ENCODE data around the gene COL15A1. TPM values are rescaled to one million over a fixed set of nuclear protein-coding genes. Genes with fewer than 3 reads are reported as not detected.

Gene COL15A1
- total and polyA plus RNA-seq, 2 of the 8 experiments (the other 6 are each of a cell fraction or from before 2014, with no cell fraction given) = 0.12 to 0.15 TPM

DNA sequence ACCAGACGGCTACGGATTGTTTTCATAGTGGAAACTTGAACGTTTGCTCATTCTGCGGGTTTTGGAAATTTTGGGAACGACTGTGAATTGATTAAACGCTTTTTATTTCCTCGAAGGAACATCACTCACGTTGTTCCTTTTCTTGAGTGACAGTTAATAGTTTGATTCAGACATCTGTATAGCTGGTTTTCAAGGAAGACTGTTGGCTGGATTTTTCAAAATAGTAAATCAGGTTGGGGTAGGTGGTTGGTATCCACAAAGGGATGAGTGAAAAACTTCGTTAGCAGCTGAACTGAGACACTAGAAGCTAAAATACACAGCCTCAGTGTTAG lies 162.3 kb downstream of the COL15A1 start:
- Histone ChIP-seq H2BK5ac (ENCODE audit: low read depth, low read length) (no peak overlapping the region), H3K4me2 (ENCODE audit: insufficient read depth in 1 of 2, low read depth in 2 of 2, low read length in 2 of 2) (peak overlapping the region; percentile 51 to 68), H3K27me3 (replicated peaks in 1 of 4; ENCODE audit: control insufficient read depth in 3 of 4, extremely low read depth in 1 of 4, insufficient read depth in 3 of 4, low read length in 3 of 4) (no peaks in the 10 kb centered on the region; a peak in 1 of 7 replicates), H2BK12ac (ENCODE audit: low read depth, low read length) (no peak overlapping the region), H3K4ac (replicated peaks; ENCODE audit: insufficient read length, low read depth, low read length) (no peak overlapping the region), H3K36me3 (ENCODE audit: control insufficient read depth in 2 of 4, insufficient read depth in 4 of 4, low read length in 3 of 4) (no peaks in the 10 kb centered on the region; a peak in 1 of 8 replicates), H4K91ac (replicated peaks; ENCODE audit: insufficient read length, low read length) (no peak overlapping the region), H2BK15ac (ENCODE audit: low read length) (no peak overlapping the region), H2AK5ac (ENCODE audit: low read depth, low read length) (no peak overlapping the region), H3K79me1 (ENCODE audit: low read depth, low read length) (peaks cover 2% of the 10 kb centered on the region; the same call in 1 of the 2 replicates), H3K4me3 (ENCODE audit: extremely low read depth in 1 of 4, insufficient read depth in 2 of 4, low read depth in 3 of 4, low read length in 4 of 4) (peak overlapping the region; percentile 46 to 92 (median 82)), H2BK120ac (replicated peaks; ENCODE audit: low read depth, low read length) (no peak overlapping the region), H4K20me1 (replicated peaks in 1 of 2; ENCODE audit: control insufficient read depth in 1 of 2, insufficient read depth in 2 of 2, low read length in 2 of 2) (peaks cover 4 to 12% of the 10 kb centered on the region in 2 experiments), H4K5ac (ENCODE audit: insufficient read length, low read depth, low read length) (no peak overlapping the region), H3K27ac (ENCODE audit: low read depth, low read length) (peak overlapping the region; percentile 51; the same call in 1 of the 2 replicates), H3K9me3 (ENCODE audit: insufficient read depth in 2 of 2, low read depth in 1 of 2, low read length in 1 of 2) (no peaks in the 10 kb centered on the region), H3K56ac (replicated peaks; ENCODE audit: insufficient read length, low read depth, low read length) (no peak overlapping the region), H2BK20ac (ENCODE audit: low read length) (no peak overlapping the region), H2AFZ (ENCODE audit: low read length) (no peak overlapping the region), H3K23ac (ENCODE audit: insufficient read length) (no peak overlapping the region), H3K23me2 (ENCODE audit: low read depth, low read length) (peaks cover 7% of the 10 kb centered on the region), H3K79me2 (ENCODE audit: control insufficient read depth in 1 of 2, insufficient read depth in 2 of 2, low read length in 2 of 2) (peaks cover 6 to 53% of the 10 kb centered on the region in 2 experiments), H3K14ac (ENCODE audit: insufficient read length) (no peak overlapping the region), H4K8ac (ENCODE audit: extremely low read depth, insufficient read depth, low read length) (no peak overlapping the region), H3K4me1 (replicated peaks in 1 of 4; ENCODE audit: control insufficient read depth in 3 of 4, insufficient read depth in 4 of 4, low read length in 3 of 4) (peaks cover 0 to 3% (median 2%) of the 10 kb centered on the region in 4 experiments; a peak in 3 of 7 replicates), H3K9ac (replicated peaks in 1 of 4; ENCODE audit: extremely low read depth in 1 of 4, low read depth in 3 of 4, low read length in 3 of 4) (peak overlapping the region; percentile 1 to 99 (median 70)), H3K18ac (ENCODE audit: extremely low read depth, low read length) (no peak overlapping the region)
- no peak for FAIRE-seq
- no peak for DNase-seq (ENCODE audit: low read depth in 1 of 2, low spot score in 2 of 2)
- TF ChIP-seq RNF2 (IDR thresholded peaks at IDR 0.05; ENCODE audit: borderline replicate concordance, low read depth, low read length, missing control alignments, poor library complexity, severe bottlenecking) (no peak), YY1 (IDR thresholded peaks at IDR 0.05; ENCODE audit: low read depth, low read length) (no peak), SP4 (IDR thresholded peaks at IDR 0.05; ENCODE audit: low read length) (no peak), EP300 (IDR thresholded peaks at IDR 0.05; ENCODE audit: borderline replicate concordance in 1 of 2, low read depth in 2 of 2, low read length in 2 of 2) (no peak), KDM5A (IDR thresholded peaks at IDR 0.05; ENCODE audit: low read length) (no peak), RXRA (IDR thresholded peaks at IDR 0.05; ENCODE audit: insufficient read depth, low read depth, low read length) (no peak), CBX8 (IDR thresholded peaks at IDR 0.05; ENCODE audit: borderline replicate concordance, low read depth, low read length) (no peak)
- TF ChIP-seq, protein P1, sequence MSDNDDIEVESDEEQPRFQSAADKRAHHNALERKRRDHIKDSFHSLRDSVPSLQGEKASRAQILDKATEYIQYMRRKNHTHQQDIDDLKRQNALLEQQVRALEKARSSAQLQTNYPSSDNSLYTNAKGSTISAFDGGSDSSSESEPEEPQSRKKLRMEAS (IDR thresholded peaks at IDR 0.05) = no peak
- ChIA-PET CTCF (ENCODE audit: partially characterized antibody) (interaction anchor here (0.7 to 1.5 kb wide), 7 partner anchors 13 to 330 kb away, joined by 3 to 7 read pairs (median 3); no protein-coding TSS in a partner anchor), POLR2A (ENCODE audit: partially characterized antibody) (interaction anchor here (0.6 to 2.8 kb wide), 13 partner anchors 8 to 1418 kb away, joined by 3 to 11 read pairs (median 3); partner anchors contain the start of genes ALG2 and SEC61B)
- 5% methylated on average over 9 of the region's 9 CpGs; no CpG with 5 or more reads in 1 of the 2 experiments for WGBS, 2 experiments (ENCODE audit: extremely low coverage in 1 of 2, insufficient coverage in 1 of 2, insufficient read length in 1 of 2, insufficient replicate concordance in 2 of 2, low coverage in 1 of 2, low lambda C conversion rate in 2 of 2, missing lambda C conversion rate in 1 of 2)

All from H1 (cell line).